Measurements from ENCODE around the gene PDGFA. TPM values are rescaled to one million over a fixed set of nuclear protein-coding genes. Genes with fewer than 3 reads are reported as not detected.

PDGFA gene
- total RNA-seq, 1 experiment from 2014 or later = 35.8 TPM

DNA sequence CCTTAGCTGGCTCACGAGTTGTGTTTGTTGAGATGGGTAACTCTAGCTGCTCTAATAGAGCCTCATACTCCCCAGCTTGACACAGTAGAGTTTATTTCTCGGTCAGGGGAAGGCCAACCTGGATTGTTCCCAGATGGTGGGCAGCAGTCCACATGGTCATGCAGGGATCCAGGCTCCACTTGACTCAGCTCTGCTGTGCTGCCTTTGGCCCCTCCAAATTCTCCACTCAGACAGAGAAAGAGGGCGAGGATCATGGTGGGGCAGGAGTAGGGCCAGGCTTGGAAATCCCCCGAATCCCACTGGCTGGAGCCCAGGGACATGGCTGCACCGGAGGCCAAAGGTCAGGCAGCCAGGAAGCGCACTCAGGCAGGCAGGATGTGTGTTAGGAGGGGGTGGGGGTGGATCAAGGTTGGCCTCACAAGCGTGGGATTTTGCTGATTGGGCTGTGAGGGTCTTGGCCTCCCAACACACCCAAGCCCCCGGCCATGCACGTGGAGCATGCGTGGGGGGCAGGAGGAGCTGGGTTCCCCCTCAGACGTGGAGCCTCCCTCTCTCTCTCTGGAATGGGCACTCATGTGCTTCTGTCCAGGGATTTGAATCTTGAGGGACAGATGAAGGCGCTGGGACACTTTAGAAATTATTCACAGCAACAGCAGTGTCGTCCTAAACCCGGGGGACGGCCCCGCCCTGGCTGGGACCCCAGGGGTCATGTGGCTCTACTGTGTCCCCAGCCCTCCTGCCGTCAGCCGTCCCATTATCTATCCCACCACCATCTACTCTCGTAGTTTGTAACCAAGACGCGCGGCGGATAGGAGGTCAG lies 44.8 kb downstream of the PDGFA start:
- no peak overlapping the region for H2BK15ac ChIP-seq (ENCODE audit: low read depth, low read length)
- peaks cover 0 to 1% of the 10 kb centered on the region in 2 experiments; a peak in 3 of 5 replicates for H3K9me3 Mint-ChIP-seq

More for the DNA sequence above, 44.8 kb downstream of the PDGFA start:
- no peaks in the 10 kb centered on the region for H3K23me2 ChIP-seq (ENCODE audit: insufficient read length, low read depth, low read length, poor library complexity, severe bottlenecking)
- H3K23ac ChIP-seq (ENCODE audit: insufficient read length, low read depth, low read length) = no peak overlapping the region
- H2BK5ac ChIP-seq (ENCODE audit: insufficient read length, low read length) = no peak overlapping the region
- no peak overlapping the region for H4K91ac ChIP-seq (ENCODE audit: insufficient read length, low read depth, low read length)
- no peaks in the 10 kb centered on the region for H3K79me2 ChIP-seq (ENCODE audit: insufficient read depth, low read length)
- H3K27ac Mint-ChIP-seq = peak overlapping the region in 1 of 3 experiments; percentile 87; a peak in 2 of 7 replicates
- H3K56ac ChIP-seq (ENCODE audit: insufficient read length, low read depth, low read length) = no peak overlapping the region
- H2BK20ac ChIP-seq (ENCODE audit: low read depth, low read length, poor library complexity, severe bottlenecking) = no peak overlapping the region
- H2AK5ac ChIP-seq (ENCODE audit: insufficient read length, low read length) = no peak overlapping the region
- H4K5ac ChIP-seq (ENCODE audit: insufficient read length, low read depth, low read length) = no peak overlapping the region
- H3K36me3 Mint-ChIP-seq (ENCODE audit: insufficient read depth in 1 of 3, low read depth in 3 of 3) = peaks cover 0 to 2% (median 0%) of the 10 kb centered on the region in 3 experiments; a peak in 1 of 7 replicates
- TF ChIP-seq, protein P1, sequence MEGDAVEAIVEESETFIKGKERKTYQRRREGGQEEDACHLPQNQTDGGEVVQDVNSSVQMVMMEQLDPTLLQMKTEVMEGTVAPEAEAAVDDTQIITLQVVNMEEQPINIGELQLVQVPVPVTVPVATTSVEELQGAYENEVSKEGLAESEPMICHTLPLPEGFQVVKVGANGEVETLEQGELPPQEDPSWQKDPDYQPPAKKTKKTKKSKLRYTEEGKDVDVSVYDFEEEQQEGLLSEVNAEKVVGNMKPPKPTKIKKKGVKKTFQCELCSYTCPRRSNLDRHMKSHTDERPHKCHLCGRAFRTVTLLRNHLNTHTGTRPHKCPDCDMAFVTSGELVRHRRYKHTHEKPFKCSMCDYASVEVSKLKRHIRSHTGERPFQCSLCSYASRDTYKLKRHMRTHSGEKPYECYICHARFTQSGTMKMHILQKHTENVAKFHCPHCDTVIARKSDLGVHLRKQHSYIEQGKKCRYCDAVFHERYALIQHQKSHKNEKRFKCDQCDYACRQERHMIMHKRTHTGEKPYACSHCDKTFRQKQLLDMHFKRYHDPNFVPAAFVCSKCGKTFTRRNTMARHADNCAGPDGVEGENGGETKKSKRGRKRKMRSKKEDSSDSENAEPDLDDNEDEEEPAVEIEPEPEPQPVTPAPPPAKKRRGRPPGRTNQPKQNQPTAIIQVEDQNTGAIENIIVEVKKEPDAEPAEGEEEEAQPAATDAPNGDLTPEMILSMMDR (conservative IDR thresholded peaks at IDR 0.05) = no peak
- H4K8ac ChIP-seq (replicated peaks; ENCODE audit: insufficient read length, low read depth, low read length) = no peak overlapping the region
- no peak overlapping the region; the same call in 1 of the 2 replicates for H3K14ac ChIP-seq (ENCODE audit: insufficient read depth, low read length)
- H3K79me1 ChIP-seq (ENCODE audit: insufficient read depth, low read depth, low read length, poor library complexity, severe bottlenecking) = no peaks in the 10 kb centered on the region
- no peak overlapping the region for H3K27ac ChIP-seq (ENCODE audit: insufficient read length, low read depth, low read length)
- H3T11ph ChIP-seq (ENCODE audit: low read length) = no peak overlapping the region
- H3K18ac ChIP-seq (ENCODE audit: insufficient read length, low read depth, low read length) = no peak overlapping the region
- no peak overlapping the region for H2BK12ac ChIP-seq (ENCODE audit: insufficient read length, low read depth, low read length)
- WGBS (ENCODE audit: extremely low coverage, insufficient read length, low lambda C conversion rate) = no CpG with 5 or more reads among the region's 23 CpGs
- no peak overlapping the region for H3K4me3 Mint-ChIP-seq
- peaks cover 0 to under 1% of the 10 kb centered on the region in 2 experiments; a peak in 1 of 4 replicates for H3K4me1 Mint-ChIP-seq
- H2AFZ ChIP-seq (ENCODE audit: low read length) = no peak overlapping the region
- no peaks in the 10 kb centered on the region for H4K20me1 ChIP-seq (ENCODE audit: control insufficient read depth, insufficient read depth, insufficient read length)
- no peaks in the 10 kb centered on the region for H3K9me3 ChIP-seq (ENCODE audit: control insufficient read depth, low read depth, low read length)
- H3K4me1 ChIP-seq (ENCODE audit: insufficient read depth, low read length) = no peaks in the 10 kb centered on the region
- no peaks in the 10 kb centered on the region for H3K27me3 ChIP-seq (ENCODE audit: insufficient read depth, low read length)
- H3K4me2 ChIP-seq (ENCODE audit: insufficient read depth, insufficient read length, low read length) = no peak overlapping the region
- no peak overlapping the region for H3K4ac ChIP-seq (ENCODE audit: low read depth, low read length)
- H3K27me3 Mint-ChIP-seq (ENCODE audit: low read depth) = peaks cover 2% of the 10 kb centered on the region; the same call in 1 of the 2 replicates
- no peak overlapping the region for H2BK120ac ChIP-seq (ENCODE audit: low read depth, low read length, poor library complexity, severe bottlenecking)
- DNase-seq = no peak
- H3K9ac ChIP-seq (ENCODE audit: extremely low read depth, insufficient read length, low read length) = no peak overlapping the region

Data from H9 (cell line).